Measurements from ENCODE around the gene RGS9BP.

DNA sequence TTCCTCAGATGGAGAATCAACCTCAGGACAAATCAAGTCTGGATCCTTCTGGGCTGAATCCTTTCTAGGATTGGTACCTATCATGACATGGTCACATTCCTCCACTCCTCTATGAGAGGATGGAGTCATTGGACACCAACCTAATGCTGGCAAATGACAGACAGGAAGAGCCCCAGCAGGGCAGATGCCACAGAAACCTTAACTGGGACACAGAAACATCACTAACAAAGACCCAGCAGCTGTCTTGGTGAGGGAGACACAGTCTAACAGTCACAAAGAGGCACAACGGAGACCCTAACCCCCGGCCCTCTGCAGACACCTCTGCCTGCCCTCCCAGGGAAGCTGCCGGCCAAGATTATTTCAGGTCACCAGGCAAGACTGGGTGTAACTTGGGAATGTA is 2.8 kb upstream of the RGS9BP start:
- TF ChIP-seq POLR2AphosphoS5 (IDR thresholded peaks at IDR 0.05) (no peak), POLR2A (IDR thresholded peaks at IDR 0.05) (no peak)
- TF ChIP-seq, protein P1, sequence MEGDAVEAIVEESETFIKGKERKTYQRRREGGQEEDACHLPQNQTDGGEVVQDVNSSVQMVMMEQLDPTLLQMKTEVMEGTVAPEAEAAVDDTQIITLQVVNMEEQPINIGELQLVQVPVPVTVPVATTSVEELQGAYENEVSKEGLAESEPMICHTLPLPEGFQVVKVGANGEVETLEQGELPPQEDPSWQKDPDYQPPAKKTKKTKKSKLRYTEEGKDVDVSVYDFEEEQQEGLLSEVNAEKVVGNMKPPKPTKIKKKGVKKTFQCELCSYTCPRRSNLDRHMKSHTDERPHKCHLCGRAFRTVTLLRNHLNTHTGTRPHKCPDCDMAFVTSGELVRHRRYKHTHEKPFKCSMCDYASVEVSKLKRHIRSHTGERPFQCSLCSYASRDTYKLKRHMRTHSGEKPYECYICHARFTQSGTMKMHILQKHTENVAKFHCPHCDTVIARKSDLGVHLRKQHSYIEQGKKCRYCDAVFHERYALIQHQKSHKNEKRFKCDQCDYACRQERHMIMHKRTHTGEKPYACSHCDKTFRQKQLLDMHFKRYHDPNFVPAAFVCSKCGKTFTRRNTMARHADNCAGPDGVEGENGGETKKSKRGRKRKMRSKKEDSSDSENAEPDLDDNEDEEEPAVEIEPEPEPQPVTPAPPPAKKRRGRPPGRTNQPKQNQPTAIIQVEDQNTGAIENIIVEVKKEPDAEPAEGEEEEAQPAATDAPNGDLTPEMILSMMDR (IDR thresholded peaks at IDR 0.05), result no peak
